ENCODE measurements around the gene KIAA1549. TPM values are rescaled to one million over a fixed set of nuclear protein-coding genes. Genes with fewer than 3 reads are reported as not detected.
"Not testable (repeated sequence)": the region's sequence is repeated elsewhere in the genome, so short reads cannot be mapped to it uniquely, and the experiment has no call there.

Gene KIAA1549
- total RNA-seq, 1 donor: 3.7 TPM

- TF ChIP-seq CTCF (IDR thresholded peaks at IDR 0.05; ENCODE audit: insufficient read depth, low read length): no peak
- no peak for DNase-seq (ENCODE audit: low read depth)
- H3K4me3 ChIP-seq (ENCODE audit: low read depth, low read length): no peak overlapping the region
These were observed 158.2 kb downstream of the KIAA1549 start for GRCh38 chr7:138822867-138823535.

- no peak for TF ChIP-seq CTCF (IDR thresholded peaks at IDR 0.05; ENCODE audit: insufficient read depth, low read length)
- H3K4me3 ChIP-seq (ENCODE audit: low read depth, low read length): no peak overlapping the region
- no peak for DNase-seq (ENCODE audit: low read depth)
These were observed 159.3 kb downstream of the KIAA1549 start for GRCh38 chr7:138821912-138822311.

GRCh38 chr7:138819625-138820024, 161.6 kb downstream of the KIAA1549 start:
- no peak for TF ChIP-seq CTCF (IDR thresholded peaks at IDR 0.05; ENCODE audit: insufficient read depth, low read length)
- no peak for DNase-seq (ENCODE audit: low read depth)
- H3K4me3 ChIP-seq (ENCODE audit: low read depth, low read length): no peak overlapping the region

- no peak for DNase-seq (ENCODE audit: low read depth)
- TF ChIP-seq CTCF (IDR thresholded peaks at IDR 0.05; ENCODE audit: insufficient read depth, low read length): no peak
These were observed 164.5 kb downstream of the KIAA1549 start for GRCh38 chr7:138816650-138817049.

GRCh38 chr7:138814816-138815332, 166.3 kb downstream of the KIAA1549 start:
- H3K4me3 ChIP-seq (ENCODE audit: low read depth, low read length): no peak overlapping the region
- TF ChIP-seq CTCF (IDR thresholded peaks at IDR 0.05; ENCODE audit: insufficient read depth, low read length): no peak
- no peak for DNase-seq (ENCODE audit: low read depth)

More at GRCh38 chr7:138816650-138817049, 164.5 kb downstream of the KIAA1549 start:
- H3K4me3 ChIP-seq (ENCODE audit: low read depth, low read length): no peak overlapping the region

- no peak for TF ChIP-seq CTCF (IDR thresholded peaks at IDR 0.05; ENCODE audit: insufficient read depth, low read length)
- no peak for DNase-seq (ENCODE audit: low read depth)
- no peak overlapping the region for H3K4me3 ChIP-seq (ENCODE audit: low read depth, low read length)
These were observed 167.2 kb downstream of the KIAA1549 start for GRCh38 chr7:138813945-138814344.

GRCh38 chr7:138811327-138811726, 169.9 kb downstream of the KIAA1549 start:
- DNase-seq (ENCODE audit: low read depth); H3K4me3 ChIP-seq (ENCODE audit: low read depth, low read length): not testable (repeated sequence)

Measured in fibroblast of the aortic adventitia (primary cell).